K562 (cell line): Measurements from ENCODE around the gene PIK3CB. TPM values are rescaled to one million over a fixed set of nuclear protein-coding genes. Genes with fewer than 3 reads are reported as not detected.

Source experiments
- BCOR ChIP-seq: fragments of 450-650 bp; IDR thresholded peaks from 2 replicates; pipeline ENCODE4 v1.6.1; 2016
- HIVEP1 ChIP-seq: fragments of 250-450 bp; sonication (Bioruptor Pico); IDR thresholded peaks from 2 replicates; pipeline ENCODE4 v1.4.0; 2020; ENCODE audit warnings: mild to moderate bottlenecking
- IFI16 ChIP-seq: fragments of 250-450 bp; sonication (Bioruptor Pico); IDR thresholded peaks from 2 replicates; pipeline ENCODE4 v2.1.2; 2022; ENCODE audit warnings: mild to moderate bottlenecking, inconsistent platforms
- ILF3 ChIP-seq: fragments of 450-650 bp; IDR thresholded peaks from 2 replicates; pipeline ENCODE4 v1.6.1; 2018; ENCODE audit warnings: antibody characterized with exemption, mild to moderate bottlenecking, moderate library complexity, borderline replicate concordance
- MYC ChIP-seq, 2 experiments: fragments of 250-450 bp in 1 of 2; sonication (Bioruptor Pico) in 1 of 2; IDR thresholded peaks; 2 replicates each; pipeline versions ENCODE4 v1.5.1 to v1.6.1; 2012 to 2021; ENCODE audit warnings: low read depth in 2 of 2, borderline replicate concordance in 1 of 2, improper control_type of control experiment in 1 of 2, low read length in 1 of 2, mild to moderate bottlenecking in 1 of 2, moderate library complexity in 1 of 2
- NKRF ChIP-seq: fragments of 450-650 bp; IDR thresholded peaks from 2 replicates; pipeline ENCODE4 v1.6.1; 2016; ENCODE audit warnings: borderline replicate concordance
- PCBP2 ChIP-seq: fragments of 200-400 bp; formaldehyde crosslinking; IDR thresholded peaks from 2 replicates; pipeline ENCODE4 v1.6.1; 2018; ENCODE audit warnings: low read length, low read depth, mild to moderate bottlenecking, moderate library complexity; ENCODE audit not compliant: poor library complexity, severe bottlenecking
- POLR2AphosphoS5 ChIP-seq: IDR thresholded peaks from 2 replicates; pipeline ENCODE4 v1.6.1; 2011; ENCODE audit warnings: mild to moderate bottlenecking, low read depth, low read length, moderate library complexity; ENCODE audit not compliant: control insufficient read depth, insufficient read depth
- PRPF4 ChIP-seq: fragments of 200-400 bp; formaldehyde crosslinking; IDR thresholded peaks from one replicate; pipeline ENCODE4 v1.6.1; 2017; ENCODE audit warnings: low read length, low read depth, mild to moderate bottlenecking; ENCODE audit not compliant: insufficient read depth, poor library complexity, severe bottlenecking
- SMARCA5 ChIP-seq: fragments of 450-650 bp; IDR thresholded peaks from 2 replicates; pipeline ENCODE4 v1.6.1; 2016
- STAG1 ChIP-seq: sonication (generic); formaldehyde crosslinking; IDR thresholded peaks from 2 replicates; pipeline ENCODE4 v1.5.0; 2020; ENCODE audit warnings: missing genetic modification reagents, borderline replicate concordance
- TSC22D4 ChIP-seq: fragments of 450-650 bp; IDR thresholded peaks from 2 replicates; pipeline ENCODE4 v1.6.1; 2016; ENCODE audit warnings: missing genetic modification characterization, missing biosample characterization, control low read depth
- ZNF143 ChIP-seq: sonication (generic); formaldehyde crosslinking; IDR thresholded peaks from 2 replicates; pipeline ENCODE4 v1.9.0; 2022; ENCODE audit warnings: mild to moderate bottlenecking, missing genetic modification reagents
- ZNF217 ChIP-seq: sonication (generic); formaldehyde crosslinking; IDR thresholded peaks from 2 replicates; pipeline ENCODE4 v1.8.0; 2022; ENCODE audit warnings: mild to moderate bottlenecking, missing genetic modification reagents
- ZNF639 ChIP-seq, 2 experiments: fragments of 200-800 bp in 1 of 2; sonication (Bioruptor generic) in 1 of 2; sonication (generic) in 1 of 2; formaldehyde crosslinking in 1 of 2; IDR thresholded peaks in 1 of 2; conservative IDR thresholded peaks in 1 of 2; 2 replicates each; pipeline versions ENCODE4 v1.5.0 to v1.6.1; 2016 to 2020; ENCODE audit warnings: missing compliant biosample characterization in 1 of 2, missing genetic modification characterization in 1 of 2, missing genetic modification reagents in 1 of 2
- ZNF707 ChIP-seq: fragments of 250-450 bp; sonication (Bioruptor Pico); conservative IDR thresholded peaks from 2 replicates; pipeline ENCODE4 v1.8.0; 2022; ENCODE audit warnings: inconsistent platforms, mild to moderate bottlenecking, moderate library complexity
- polyA plus RNA-seq, 8 experiments: library from polyadenylated mRNA; depleted of rRNA in 4 of 8; stranded (reverse) in 5 of 8; unstranded in 3 of 8; fragments of >200 nt; fragmentation: Nextera tagmentation in 2 of 8; fragmentation: Illumina TruSeq in 1 of 8; extraction: Ambion mirVana in 2 of 8; extraction: Trizol in 1 of 8; gene quantifications; 2 replicates each; pipeline versions ENCODE4 v1.2.1 to v1.2.3, GENCODE V29; 2011 to 2014; ENCODE audit warnings: inconsistent platforms in 1 of 8, missing spikeins in 1 of 8
- total RNA-seq, 7 experiments: library from RNA; depleted of rRNA in 6 of 7; stranded (reverse); fragments of >200 nt in 6 of 7; fragmentation: Illumina TruSeq in 2 of 7; extraction: Trizol in 2 of 7; gene quantifications; 2 replicates each; pipeline versions ENCODE4 v1.2.1 to v1.2.3, GENCODE V29; 2011 to 2021; ENCODE audit warnings: low replicate concordance in 1 of 7
- TF ChIP-seq, protein P1 (sequence below): fragments of 250-450 bp; sonication (Bioruptor Pico); IDR thresholded peaks from 2 replicates; pipeline ENCODE4 v1.8.0; 2022; ENCODE audit warnings: inconsistent platforms
- TF ChIP-seq, protein P2 (sequence below): fragments of 450-650 bp; IDR thresholded peaks from one replicate; pipeline ENCODE4 v1.6.1; 2018; ENCODE audit warnings: mild to moderate bottlenecking, moderate library complexity; ENCODE audit not compliant: partially characterized antibody

Gene PIK3CB
- total and polyA plus RNA-seq, 9 of the 15 experiments (the other 6 are each of a cell fraction or from before 2014, with no cell fraction given), result 15.3 to 62.6 (median 28.3) TPM

DNA sequence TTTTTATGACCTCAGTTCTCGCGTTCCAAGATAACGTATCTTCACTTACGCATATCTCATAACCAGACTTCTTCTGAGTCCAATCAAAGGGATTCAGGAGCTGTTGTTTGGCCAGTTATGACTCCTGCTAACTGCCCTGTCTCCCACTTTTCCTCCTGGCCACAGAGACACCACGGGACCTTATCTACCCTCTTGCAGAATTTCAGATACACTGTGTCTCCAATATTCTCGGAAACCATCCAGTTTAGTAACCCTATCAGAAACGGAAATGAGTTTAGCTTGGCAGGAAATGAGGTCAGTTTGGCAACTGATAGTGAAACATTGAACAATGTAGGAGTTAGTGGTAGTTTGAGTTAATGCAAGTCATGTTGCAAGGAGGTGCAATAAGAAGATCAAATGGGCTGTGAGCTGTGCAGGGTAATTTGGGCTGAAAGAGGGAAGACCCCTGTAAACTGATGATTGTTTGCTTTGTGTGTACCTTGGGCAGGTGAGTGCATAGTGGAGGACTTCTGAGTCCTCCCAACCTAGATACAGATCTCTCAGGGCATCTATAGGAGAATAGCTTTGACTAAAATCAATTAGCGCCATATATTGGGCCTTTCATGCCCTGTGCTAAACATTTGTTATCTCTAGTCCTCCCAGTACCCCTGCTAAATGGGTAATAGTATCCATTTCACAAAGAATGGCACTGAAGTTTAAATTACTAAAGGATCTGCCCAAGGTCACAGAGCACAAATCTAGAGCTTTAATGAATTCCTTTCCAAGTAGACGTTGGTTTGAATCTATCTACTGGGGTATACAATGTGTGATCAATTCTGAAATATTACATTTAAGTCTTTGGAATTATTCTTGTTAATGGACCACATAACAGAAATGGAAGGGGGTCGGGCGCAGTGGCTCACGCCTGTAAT is 41.3 kb upstream of the PIK3CB start (continued):
- TF ChIP-seq HIVEP1 (no peak), ZNF707 (CRISPR knock-in tag) (no peak), PRPF4 (no peak), NKRF (no peak), SMARCA5 (no peak), IFI16 (CRISPR knock-in tag) (no peak), TSC22D4 (tag) (no peak), PCBP2 (no peak), MYC (IDR thresholded peaks at IDR 0.05; ENCODE audit: low read depth, low read length) (peak; percentile 77; the same call in 1 of the 2 replicates), MYC (CRISPR knock-in tag; IDR thresholded peaks at IDR 0.05; ENCODE audit: borderline replicate concordance, low read depth) (peak; percentile 55; the same call in 1 of the 2 replicates), ZNF639 (CRISPR knock-in tag; conservative IDR thresholded peaks at IDR 0.05 in 1 of 2, IDR thresholded peaks at IDR 0.05 in 1 of 2) (peak in 1 of 2 experiments; percentile 62; a peak in 1 of 4 replicates), ZNF217 (CRISPR knock-in tag) (no peak), ZNF143 (CRISPR knock-in tag) (no peak), BCOR (peak; percentile 86), ILF3 (0 out of 2 replicates have a peak, but pooled peaks have one; percentile 69), POLR2AphosphoS5 (peak; percentile 98), STAG1 (no peak)
- TF ChIP-seq, protein P1, sequence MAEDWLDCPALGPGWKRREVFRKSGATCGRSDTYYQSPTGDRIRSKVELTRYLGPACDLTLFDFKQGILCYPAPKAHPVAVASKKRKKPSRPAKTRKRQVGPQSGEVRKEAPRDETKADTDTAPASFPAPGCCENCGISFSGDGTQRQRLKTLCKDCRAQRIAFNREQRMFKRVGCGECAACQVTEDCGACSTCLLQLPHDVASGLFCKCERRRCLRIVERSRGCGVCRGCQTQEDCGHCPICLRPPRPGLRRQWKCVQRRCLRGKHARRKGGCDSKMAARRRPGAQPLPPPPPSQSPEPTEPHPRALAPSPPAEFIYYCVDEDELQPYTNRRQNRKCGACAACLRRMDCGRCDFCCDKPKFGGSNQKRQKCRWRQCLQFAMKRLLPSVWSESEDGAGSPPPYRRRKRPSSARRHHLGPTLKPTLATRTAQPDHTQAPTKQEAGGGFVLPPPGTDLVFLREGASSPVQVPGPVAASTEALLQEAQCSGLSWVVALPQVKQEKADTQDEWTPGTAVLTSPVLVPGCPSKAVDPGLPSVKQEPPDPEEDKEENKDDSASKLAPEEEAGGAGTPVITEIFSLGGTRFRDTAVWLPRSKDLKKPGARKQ (CRISPR knock-in tag), result no peak
- TF ChIP-seq, protein P2, sequence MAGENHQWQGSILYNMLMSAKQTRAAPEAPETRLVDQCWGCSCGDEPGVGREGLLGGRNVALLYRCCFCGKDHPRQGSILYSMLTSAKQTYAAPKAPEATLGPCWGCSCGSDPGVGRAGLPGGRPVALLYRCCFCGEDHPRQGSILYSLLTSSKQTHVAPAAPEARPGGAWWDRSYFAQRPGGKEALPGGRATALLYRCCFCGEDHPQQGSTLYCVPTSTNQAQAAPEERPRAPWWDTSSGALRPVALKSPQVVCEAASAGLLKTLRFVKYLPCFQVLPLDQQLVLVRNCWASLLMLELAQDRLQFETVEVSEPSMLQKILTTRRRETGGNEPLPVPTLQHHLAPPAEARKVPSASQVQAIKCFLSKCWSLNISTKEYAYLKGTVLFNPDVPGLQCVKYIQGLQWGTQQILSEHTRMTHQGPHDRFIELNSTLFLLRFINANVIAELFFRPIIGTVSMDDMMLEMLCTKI, result no peak
